Activated T-cell treated with anti-CD3 and anti-CD28 coated beads for 4 hours (primary cell): ENCODE results near the gene CD36.

Experiments
- DNase-seq: peaks from one replicate; pipeline ENCODE4 v3.0.0-alpha.2; 2020

CD36 gene

DNA sequence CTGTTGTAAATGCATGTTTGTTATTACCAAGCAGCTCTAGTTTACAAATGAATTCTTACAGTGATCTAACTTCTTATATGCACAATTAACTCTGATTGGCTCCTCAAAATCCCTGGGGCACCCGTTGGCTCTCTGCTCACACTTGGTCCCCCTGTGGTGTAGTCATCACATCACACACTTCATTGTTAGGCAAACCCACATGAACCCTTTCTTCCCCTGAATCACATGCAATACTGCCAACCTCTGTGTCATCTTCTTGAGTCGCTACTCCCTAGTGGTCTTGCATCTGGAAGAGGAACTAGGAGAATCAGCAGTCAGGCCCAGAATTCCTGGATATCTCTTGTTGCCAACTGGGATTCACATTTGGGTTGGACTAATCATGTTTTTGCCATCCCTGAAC is 73.1 kb downstream of the CD36 start:
- DNase-seq = no peak

DNA sequence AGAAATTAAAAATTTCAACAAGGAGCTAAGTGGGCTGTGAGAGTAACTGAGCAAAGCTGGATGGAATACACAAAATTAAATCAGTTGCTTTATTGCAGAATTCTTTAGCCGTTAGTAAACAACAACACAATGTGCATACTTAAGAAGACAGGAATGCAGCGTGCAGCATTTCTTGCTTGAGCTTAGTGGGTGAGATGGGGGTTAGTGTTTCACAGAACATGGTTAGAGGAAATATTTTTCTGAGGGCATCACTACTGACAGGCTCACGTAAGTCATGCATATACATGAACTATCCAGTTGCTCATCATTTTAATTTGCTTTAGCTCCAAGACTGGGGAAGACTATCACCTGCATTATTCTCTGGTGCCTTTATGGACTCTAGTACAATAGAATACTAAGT is 80.8 kb downstream of the CD36 start:
- DNase-seq = no peak

DNA sequence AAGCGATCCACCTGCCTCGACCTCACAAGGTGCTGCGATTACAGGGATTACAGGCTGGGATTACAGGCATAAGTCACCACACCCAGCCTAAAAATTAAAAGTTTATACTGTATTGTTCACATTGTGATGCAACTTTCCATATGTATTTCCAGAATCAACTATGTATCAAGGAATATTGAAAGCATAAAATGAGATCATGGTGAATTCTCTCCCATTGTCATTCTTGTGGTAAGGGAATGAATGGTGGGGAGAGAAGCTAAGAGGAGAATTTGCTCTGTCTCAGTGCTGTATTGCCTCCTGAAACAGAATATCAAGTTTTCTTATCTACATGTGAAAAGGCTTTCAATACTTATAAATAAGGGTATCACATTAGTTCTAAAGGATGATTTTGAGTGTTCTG is 81.7 kb downstream of the CD36 start:
- DNase-seq = no peak

DNA sequence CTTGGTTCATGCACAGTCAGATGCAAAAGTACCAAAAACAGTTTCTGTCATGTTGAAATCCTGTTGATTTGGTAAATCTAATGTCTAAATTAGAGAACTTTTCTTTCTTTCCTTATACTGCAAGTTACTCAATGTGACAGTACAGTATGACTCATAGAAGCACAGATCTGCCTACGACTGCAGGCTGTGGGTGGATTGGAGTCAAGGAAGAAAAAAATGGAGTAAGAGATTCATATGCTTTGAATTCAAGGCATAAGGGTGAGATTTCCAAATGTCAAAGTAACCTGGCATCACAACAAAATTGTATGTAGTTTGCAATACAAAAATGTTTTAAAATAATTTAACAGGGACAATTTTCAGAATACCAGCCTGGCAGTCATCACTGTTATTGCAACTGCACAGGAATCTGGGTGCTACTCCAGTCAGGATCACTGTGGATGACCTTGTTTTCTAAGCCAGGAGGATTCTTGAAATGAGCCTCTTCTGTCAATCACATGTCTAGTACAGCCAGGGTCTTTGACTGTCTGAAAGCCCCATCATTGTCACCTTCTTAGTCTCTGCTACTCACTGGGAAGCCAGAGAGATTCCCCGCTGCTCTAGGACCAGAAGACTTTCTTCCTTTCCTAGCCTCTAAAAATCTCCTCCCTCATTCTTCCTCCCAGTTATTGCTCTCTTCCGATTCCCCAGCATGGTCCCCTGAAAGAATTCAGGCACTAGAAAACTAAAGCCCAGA is 83.6 kb downstream of the CD36 start:
- no peak for DNase-seq

DNA sequence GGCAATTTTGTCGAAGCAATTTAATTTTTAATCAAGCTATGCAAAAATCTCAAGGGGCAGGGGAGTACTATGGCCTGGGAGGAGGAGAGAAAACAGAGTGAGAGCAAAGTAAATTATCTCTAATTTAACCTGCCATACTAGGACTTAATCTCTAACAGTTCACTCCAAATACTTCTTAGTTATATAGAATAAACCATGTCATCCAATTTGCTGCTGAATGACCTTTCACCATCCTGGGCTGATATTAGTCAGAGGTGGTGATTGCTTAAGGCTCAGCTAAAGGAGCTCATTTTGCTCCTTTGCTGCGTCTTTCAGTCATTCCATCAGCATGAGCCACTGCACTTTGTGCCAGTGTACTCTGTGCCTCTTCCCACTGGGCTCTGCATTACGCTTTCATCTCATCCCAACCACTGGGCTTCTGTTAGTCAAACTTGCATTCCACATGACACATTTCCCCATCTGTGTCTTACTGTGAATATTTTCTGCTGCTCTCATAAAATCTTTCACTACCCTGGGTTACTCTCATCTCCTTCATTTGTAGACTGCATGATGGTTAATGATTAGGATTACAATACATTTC is 84.3 kb downstream of the CD36 start:
- DNase-seq = no peak

DNA sequence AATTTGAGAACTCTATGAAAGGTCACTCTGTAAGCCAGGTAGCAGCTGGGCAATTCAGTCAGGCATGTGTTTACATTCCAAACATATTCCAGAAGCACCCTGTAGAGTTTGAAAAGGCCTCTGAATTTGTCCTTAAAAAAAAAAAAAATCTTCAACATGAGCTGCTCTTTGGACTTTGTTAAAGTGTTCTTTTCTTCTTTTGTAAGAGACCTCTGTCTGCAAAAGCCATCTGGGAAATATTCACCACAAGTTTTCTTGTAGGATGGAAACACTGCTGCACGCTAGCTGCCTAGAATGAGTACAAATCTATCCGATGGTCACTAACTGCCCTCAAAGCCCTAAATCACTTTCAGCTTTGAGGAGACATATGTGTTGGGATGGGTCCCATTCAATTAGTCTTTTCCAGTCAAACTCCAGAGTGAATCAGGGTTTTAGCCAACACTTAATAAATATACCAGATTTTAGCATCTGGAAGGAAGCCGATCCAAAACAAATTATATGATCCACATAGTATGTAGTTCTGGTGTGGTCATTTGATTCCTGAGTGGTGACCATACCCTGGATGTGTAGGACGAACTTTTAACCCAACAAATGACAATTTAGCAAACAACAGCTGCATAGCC is 85.9 kb downstream of the CD36 start:
- no peak for DNase-seq

DNA sequence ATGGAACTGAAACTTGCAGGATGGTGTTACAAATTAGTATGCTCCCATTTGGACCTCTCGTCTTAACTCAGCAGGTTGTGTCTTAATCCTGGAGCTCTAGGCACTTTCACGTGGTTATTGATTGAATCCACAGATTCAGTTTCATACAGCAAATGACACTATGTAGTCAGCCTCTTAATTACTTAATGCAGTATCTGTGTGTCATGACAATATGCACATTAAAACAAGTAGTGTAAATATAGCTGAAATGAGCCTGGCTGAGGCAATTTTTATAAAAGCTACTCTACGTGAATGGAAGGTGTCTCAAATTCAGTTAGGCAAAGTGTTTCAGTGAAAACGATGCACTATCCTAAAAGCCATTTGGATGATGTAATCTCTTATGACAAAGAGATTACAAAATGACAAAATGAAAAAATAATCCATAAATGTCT is 86.8 kb downstream of the CD36 start:
- no peak for DNase-seq
